HUES48 (cell line): ENCODE measurements around the gene MEX3C.

ENCODE experiments used
- H3K27ac ChIP-seq: one replicate; pipeline ENCODE4 v1.7.0; 2013; ENCODE audit warnings: low read depth, low read length, inconsistent platforms
- H3K27me3 ChIP-seq: 2 replicates; pipeline ENCODE4 v1.6.1; 2013; ENCODE audit warnings: mild to moderate bottlenecking, low read length; ENCODE audit not compliant: control insufficient read depth, insufficient read depth
- H3K36me3 ChIP-seq: 2 replicates; pipeline ENCODE4 v1.6.1; 2013; ENCODE audit warnings: low read length; ENCODE audit not compliant: control insufficient read depth, insufficient read depth
- H3K4me1 ChIP-seq: 2 replicates; pipeline ENCODE4 v1.6.1; 2013; ENCODE audit warnings: mild to moderate bottlenecking, low read length; ENCODE audit not compliant: control insufficient read depth, insufficient read depth
- H3K4me3 ChIP-seq: 2 replicates; pipeline ENCODE4 v1.5.1; 2013; ENCODE audit warnings: mild to moderate bottlenecking, low read depth, low read length
- H3K9ac ChIP-seq: 2 replicates; pipeline ENCODE4 v1.6.1; 2013; ENCODE audit warnings: mild to moderate bottlenecking, low read depth, low read length, moderate library complexity
- H3K9me3 ChIP-seq: 2 replicates; pipeline ENCODE4 v1.6.1; 2013; ENCODE audit warnings: low read length; ENCODE audit not compliant: control insufficient read depth, insufficient read depth

Gene MEX3C

GRCh38 chr18:51190000-51190399 lies 7.5 kb downstream of the MEX3C start:
- H3K27ac ChIP-seq: no peak overlapping the region
- peaks cover 79% of the 10 kb centered on the region for H3K4me1 ChIP-seq
- H3K9ac ChIP-seq: no peak overlapping the region
- H3K9me3 ChIP-seq: no peaks in the 10 kb centered on the region
- H3K36me3 ChIP-seq: peaks cover 53% of the 10 kb centered on the region
- no peaks in the 10 kb centered on the region for H3K27me3 ChIP-seq
- no peak overlapping the region for H3K4me3 ChIP-seq

GRCh38 chr18:51188024-51188701 lies 9.3 kb downstream of the MEX3C start:
- peaks cover 60% of the 10 kb centered on the region for H3K36me3 ChIP-seq
- H3K4me3 ChIP-seq: no peak overlapping the region
- H3K27ac ChIP-seq: no peak overlapping the region
- no peaks in the 10 kb centered on the region for H3K27me3 ChIP-seq
- no peak overlapping the region for H3K9ac ChIP-seq
- peaks cover 64% of the 10 kb centered on the region for H3K4me1 ChIP-seq
- no peaks in the 10 kb centered on the region for H3K9me3 ChIP-seq

DNA sequence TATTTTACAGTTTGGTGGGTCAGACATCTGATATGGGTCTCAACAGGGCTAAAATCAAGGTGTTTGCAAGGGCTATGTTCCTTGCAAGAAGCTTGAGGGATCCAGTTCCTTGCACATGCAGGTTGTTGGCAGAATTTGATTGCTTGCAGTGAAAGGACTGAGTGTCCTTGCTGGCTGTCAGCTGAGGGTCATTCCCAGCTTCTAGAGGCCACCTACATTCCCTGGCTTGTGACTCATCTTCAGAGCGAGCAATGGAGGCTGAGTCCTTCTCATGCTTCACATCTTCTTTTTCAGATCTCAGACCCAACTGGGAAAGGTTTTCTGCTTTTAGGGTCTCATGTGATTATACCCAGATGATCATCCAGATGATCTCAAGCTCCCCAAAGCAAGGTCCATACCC lies 12.4 kb downstream of the MEX3C start:
- Histone ChIP-seq H3K27me3 (no peaks in the 10 kb centered on the region), H3K9me3 (no peaks in the 10 kb centered on the region), H3K4me3 (no peak overlapping the region), H3K36me3 (peaks cover 39% of the 10 kb centered on the region), H3K9ac (no peak overlapping the region), H3K4me1 (peaks cover 44% of the 10 kb centered on the region), H3K27ac (no peak overlapping the region)

DNA sequence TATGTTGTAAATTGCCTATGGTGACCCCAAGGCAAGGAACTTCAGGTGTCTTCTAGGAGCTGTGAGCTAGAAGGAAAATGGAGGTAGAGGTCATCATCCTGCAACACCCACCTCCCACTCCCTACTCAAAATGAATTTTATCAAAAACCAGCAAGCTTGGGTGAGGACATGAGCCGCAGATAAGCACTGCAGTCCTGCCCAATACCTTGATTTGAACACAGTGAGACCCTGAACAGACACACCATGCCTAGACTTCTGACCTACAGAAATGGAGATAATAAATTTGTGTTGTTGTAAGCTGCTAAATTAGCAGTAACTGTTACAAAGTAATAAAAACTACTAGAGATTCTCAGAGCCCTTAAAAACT lies 13.4 kb downstream of the MEX3C start:
- no peak overlapping the region for H3K9ac ChIP-seq
- no peaks in the 10 kb centered on the region for H3K27me3 ChIP-seq
- H3K27ac ChIP-seq: no peak overlapping the region
- H3K4me1 ChIP-seq: peaks cover 40% of the 10 kb centered on the region
- H3K9me3 ChIP-seq: no peaks in the 10 kb centered on the region
- H3K4me3 ChIP-seq: no peak overlapping the region
- peaks cover 39% of the 10 kb centered on the region for H3K36me3 ChIP-seq

DNA sequence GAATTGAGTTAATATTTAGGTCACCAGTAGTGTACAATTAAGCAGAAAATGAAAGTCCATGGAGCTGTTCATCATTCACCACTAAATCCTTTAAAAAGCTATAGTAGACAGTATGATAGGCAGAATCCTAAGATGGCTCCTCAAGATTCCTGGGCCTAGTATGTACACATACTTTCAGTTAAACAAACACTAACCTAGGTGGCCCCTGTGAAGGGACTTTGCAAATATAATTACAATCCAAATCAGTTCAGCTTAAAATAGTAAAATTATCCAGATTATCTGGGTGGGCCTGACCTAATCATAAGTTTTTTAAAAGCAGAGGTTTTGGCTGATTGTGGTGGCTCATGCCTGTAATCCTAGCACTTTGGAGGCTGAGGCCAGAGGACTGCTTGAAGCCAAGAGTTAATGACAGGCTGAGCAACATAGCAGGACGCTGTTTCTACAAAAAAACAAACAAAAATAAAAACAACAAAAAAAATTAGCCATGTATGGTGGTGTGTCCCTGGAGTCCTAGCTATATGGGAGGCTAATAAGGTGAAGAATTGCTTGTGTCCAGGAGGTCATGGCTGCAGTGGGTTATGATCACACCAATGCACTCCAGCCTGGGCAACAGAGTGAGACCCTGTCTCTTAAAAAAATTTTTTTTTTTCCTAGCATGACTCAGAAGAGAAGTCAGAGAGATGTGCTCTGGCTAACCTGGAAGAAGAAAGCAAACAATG lies 13.9 kb downstream of the MEX3C start:
- Histone ChIP-seq H3K4me1 (peaks cover 38% of the 10 kb centered on the region), H3K27me3 (no peaks in the 10 kb centered on the region), H3K27ac (no peak overlapping the region), H3K36me3 (peaks cover 39% of the 10 kb centered on the region), H3K9ac (no peak overlapping the region), H3K4me3 (no peak overlapping the region), H3K9me3 (no peaks in the 10 kb centered on the region)

DNA sequence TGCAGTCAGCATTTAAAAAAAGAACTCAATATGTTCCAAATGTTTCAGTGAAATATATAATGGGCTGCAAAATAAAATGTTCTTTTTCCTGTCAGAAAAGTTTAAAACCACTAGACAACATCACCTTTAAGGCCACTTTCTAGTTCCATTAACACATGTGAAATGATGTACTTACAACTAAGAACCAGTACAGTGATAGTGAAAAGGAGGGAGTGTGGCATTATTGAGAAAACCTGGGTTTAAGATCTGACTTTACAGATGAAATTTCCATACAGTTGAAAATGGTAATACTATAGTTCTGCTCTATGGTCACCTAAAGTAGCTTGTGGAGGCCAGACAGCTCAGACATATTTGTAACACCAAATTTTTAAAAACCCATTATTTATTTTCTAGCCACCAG lies 14.7 kb downstream of the MEX3C start:
- H3K9me3 ChIP-seq: no peaks in the 10 kb centered on the region
- no peak overlapping the region for H3K27ac ChIP-seq
- no peak overlapping the region for H3K4me3 ChIP-seq
- H3K9ac ChIP-seq: no peak overlapping the region
- H3K27me3 ChIP-seq: no peaks in the 10 kb centered on the region
- peaks cover 32% of the 10 kb centered on the region for H3K4me1 ChIP-seq
- H3K36me3 ChIP-seq: peaks cover 42% of the 10 kb centered on the region

GRCh38 chr18:51171625-51172259 lies 25.7 kb downstream of the MEX3C start:
- Histone ChIP-seq H3K27ac (peak overlapping the region; percentile 36), H3K9ac (no peak overlapping the region), H3K4me1 (peaks cover 51% of the 10 kb centered on the region), H3K4me3 (no peak overlapping the region), H3K36me3 (peaks cover 21% of the 10 kb centered on the region), H3K9me3 (no peaks in the 10 kb centered on the region), H3K27me3 (no peaks in the 10 kb centered on the region)

GRCh38 chr18:51171223-51171622 lies 26.3 kb downstream of the MEX3C start:
- H3K4me1 ChIP-seq: peaks cover 51% of the 10 kb centered on the region
- no peak overlapping the region for H3K27ac ChIP-seq
- H3K9me3 ChIP-seq: no peaks in the 10 kb centered on the region
- no peak overlapping the region for H3K4me3 ChIP-seq
- peaks cover 16% of the 10 kb centered on the region for H3K36me3 ChIP-seq
- H3K9ac ChIP-seq: no peak overlapping the region
- no peaks in the 10 kb centered on the region for H3K27me3 ChIP-seq

DNA sequence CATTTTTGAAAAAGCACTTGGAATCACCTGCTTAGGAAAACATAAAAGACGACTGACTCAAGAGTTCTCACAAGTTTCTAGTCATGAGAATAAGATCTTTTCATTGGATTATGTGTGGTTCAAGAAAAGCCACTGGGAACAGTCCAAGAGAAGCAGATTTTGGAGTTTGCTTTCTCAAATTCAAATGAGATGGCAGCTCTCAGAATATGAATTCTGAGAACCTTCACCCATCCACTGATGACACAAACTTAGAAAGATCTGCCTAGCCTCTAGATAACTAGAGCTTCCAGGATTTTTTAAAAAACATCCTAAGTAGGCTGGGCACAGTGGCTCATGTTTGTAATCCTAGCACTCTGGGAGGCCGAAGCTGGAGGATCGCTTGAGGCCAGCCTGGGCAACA lies 26.8 kb downstream of the MEX3C start:
- no peaks in the 10 kb centered on the region for H3K9me3 ChIP-seq
- no peaks in the 10 kb centered on the region for H3K27me3 ChIP-seq
- peaks cover 51% of the 10 kb centered on the region for H3K4me1 ChIP-seq
- no peak overlapping the region for H3K4me3 ChIP-seq
- H3K36me3 ChIP-seq: peaks cover 11% of the 10 kb centered on the region
- no peak overlapping the region for H3K27ac ChIP-seq
- no peak overlapping the region for H3K9ac ChIP-seq

GRCh38 chr18:51169731-51170130 lies 27.8 kb downstream of the MEX3C start:
- Histone ChIP-seq H3K9ac (no peak overlapping the region), H3K4me3 (no peak overlapping the region), H3K9me3 (no peaks in the 10 kb centered on the region), H3K4me1 (peaks cover 55% of the 10 kb centered on the region), H3K27me3 (no peaks in the 10 kb centered on the region), H3K27ac (no peak overlapping the region), H3K36me3 (peaks cover 3% of the 10 kb centered on the region)

DNA sequence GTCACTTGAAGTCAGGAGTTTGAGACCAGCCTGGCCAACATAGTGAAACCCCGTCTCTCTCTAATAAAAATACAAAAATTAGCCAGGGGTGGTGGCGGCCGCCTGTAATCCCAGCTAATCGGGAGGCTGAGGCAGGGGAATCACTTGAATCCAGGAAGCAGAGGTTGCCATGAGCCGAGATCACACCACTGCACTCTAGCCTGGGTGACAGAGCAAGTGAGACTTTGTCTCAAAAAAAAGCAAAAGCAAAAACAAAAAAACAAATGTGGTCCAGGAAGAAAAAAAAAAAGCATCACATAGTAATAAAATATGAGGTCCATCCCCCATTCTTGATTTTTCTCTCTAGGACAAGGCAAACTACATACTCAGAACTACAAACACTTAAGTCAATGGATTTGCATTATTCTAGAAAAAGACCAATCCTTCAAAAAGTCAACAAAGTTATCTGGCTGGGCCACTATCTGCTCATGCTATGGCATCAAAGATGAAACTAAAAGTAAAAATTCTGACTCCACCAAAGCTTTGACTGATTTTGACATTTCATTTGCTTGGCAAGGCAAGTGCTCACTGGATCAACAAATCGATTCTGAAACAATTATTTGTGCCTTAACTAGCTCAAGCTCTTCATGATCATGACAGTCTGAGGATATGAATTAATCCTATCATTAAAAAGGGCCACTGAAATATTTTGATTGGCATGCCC lies 28.4 kb downstream of the MEX3C start:
- H3K4me1 ChIP-seq: peaks cover 58% of the 10 kb centered on the region
- no peak overlapping the region for H3K9ac ChIP-seq
- H3K27me3 ChIP-seq: no peaks in the 10 kb centered on the region
- H3K27ac ChIP-seq: peak overlapping the region; percentile 88
- H3K36me3 ChIP-seq: no peaks in the 10 kb centered on the region
- no peaks in the 10 kb centered on the region for H3K9me3 ChIP-seq
- H3K4me3 ChIP-seq: no peak overlapping the region
